Measurements from ENCODE around the gene RING1. TPM values are rescaled to one million over a fixed set of nuclear protein-coding genes. Genes with fewer than 3 reads are reported as not detected.
A peak's percentile ranks its signal among the peaks of the same experiment; 100 is the strongest.

RING1 gene
- total and polyA plus RNA-seq, 12 donors: 26.5 to 35.1 (median 28.3) TPM

- WGBS, 2 donors: 4 to 5% methylated on average over 14 of the region's 14 CpGs
- no peak for DNase-seq
- ATAC-seq: peak in 1 of 8 donors; percentile 2
- Histone ChIP-seq H3K4me1 (peaks cover 27 to 77% (median 66%) of the 10 kb centered on the region in 9 donors), H3K9me3 (no peaks in the 10 kb centered on the region), H3K27me3 (no peaks in the 10 kb centered on the region), H3K27ac (peak overlapping the region; percentile 94 to 99 (median 98)), H3K4me3 (peak overlapping the region; percentile 56 to 97 (median 80)), H3K36me3 (peaks cover 0 to 47% (median 33%) of the 10 kb centered on the region in 9 donors)
- intact Hi-C loops (cut with DNase I): loop anchor here in 4 of 10 donors (2.0 to 10.0 kb wide), 5 partner anchors 46 to 1068 kb away; partner anchors contain the start of genes AGPAT1 (in 1 of the 4) and RNF5 (in 1 of the 4)
- peak in 3 of 9 donors; percentile 13 to 18 (median 14) for TF ChIP-seq CTCF (IDR thresholded peaks at IDR 0.05)
Measured at GRCh38 chr6:33201147-33201545, 7.2 kb upstream of the RING1 start.

- Histone ChIP-seq H3K27me3 (no peaks in the 10 kb centered on the region), H3K4me3 (peak overlapping the region; percentile 56 to 97 (median 80)), H3K4me1 (peaks cover 27 to 70% (median 63%) of the 10 kb centered on the region in 9 donors), H3K27ac (peak overlapping the region in 8 of 10 donors; percentile 94 to 99 (median 98)), H3K9me3 (no peaks in the 10 kb centered on the region), H3K36me3 (peaks cover 0 to 39% (median 25%) of the 10 kb centered on the region in 9 donors)
- intact Hi-C loops (cut with DNase I): loop anchor here in 4 of 10 donors (2.0 to 10.0 kb wide), 5 partner anchors 45 to 1069 kb away; partner anchors contain the start of genes AGPAT1 (in 1 of the 4) and RNF5 (in 1 of the 4)
- 82 to 83% methylated on average over 6 of the region's 6 CpGs for WGBS, 2 donors
- DNase-seq (no peak), ATAC-seq (no peak)
- no peak for TF ChIP-seq CTCF (IDR thresholded peaks at IDR 0.05)
Measured at GRCh38 chr6:33201935-33202334, 6.4 kb upstream of the RING1 start.

- Histone ChIP-seq H3K4me3 (peak overlapping the region in 1 of 10 donors; percentile 83), H3K9me3 (no peaks in the 10 kb centered on the region), H3K27me3 (no peaks in the 10 kb centered on the region), H3K36me3 (peaks cover 0 to 31% (median 19%) of the 10 kb centered on the region in 9 donors), H3K4me1 (peaks cover 26 to 70% (median 62%) of the 10 kb centered on the region in 9 donors), H3K27ac (no peak overlapping the region)
- DNase-seq: no peak
- no peak for TF ChIP-seq CTCF (IDR thresholded peaks at IDR 0.05)
- intact Hi-C loops (cut with DNase I): loop anchor here in 3 of 10 donors (5.0 to 10.0 kb wide), 3 partner anchors 45 to 1028 kb away; partner anchors contain the start of genes AGPAT1 (in 1 of the 3) and RNF5 (in 1 of the 3)
- WGBS, 2 donors: 91% methylated on average over 6 of the region's 6 CpGs
- ATAC-seq: no peak
Measured at GRCh38 chr6:33202799-33203198, 5.5 kb upstream of the RING1 start.

- Histone ChIP-seq H3K4me1 (peaks cover 26 to 62% (median 53%) of the 10 kb centered on the region in 9 donors), H3K27me3 (no peaks in the 10 kb centered on the region), H3K4me3 (peak overlapping the region in 6 of 10 donors; percentile 45 to 80 (median 72)), H3K9me3 (no peaks in the 10 kb centered on the region), H3K27ac (peak overlapping the region in 1 of 10 donors; percentile 74), H3K36me3 (peaks cover 0 to 27% (median 19%) of the 10 kb centered on the region in 9 donors)
- intact Hi-C loops (cut with DNase I): loop anchor here in 3 of 10 donors (5.0 to 10.0 kb wide), 3 partner anchors 44 to 1029 kb away; partner anchors contain the start of genes AGPAT1 (in 1 of the 3) and RNF5 (in 1 of the 3)
- no peak for ATAC-seq
- 86% methylated on average over 7 of the region's 7 CpGs for WGBS, 2 donors
- TF ChIP-seq CTCF (IDR thresholded peaks at IDR 0.05): no peak
- no peak for DNase-seq
Measured at GRCh38 chr6:33203443-33204164, 4.7 kb upstream of the RING1 start.

Measured in heart right ventricle (tissue), 16 donors.